Measurements from ENCODE around the gene NPAS3.

Gene NPAS3

DNA sequence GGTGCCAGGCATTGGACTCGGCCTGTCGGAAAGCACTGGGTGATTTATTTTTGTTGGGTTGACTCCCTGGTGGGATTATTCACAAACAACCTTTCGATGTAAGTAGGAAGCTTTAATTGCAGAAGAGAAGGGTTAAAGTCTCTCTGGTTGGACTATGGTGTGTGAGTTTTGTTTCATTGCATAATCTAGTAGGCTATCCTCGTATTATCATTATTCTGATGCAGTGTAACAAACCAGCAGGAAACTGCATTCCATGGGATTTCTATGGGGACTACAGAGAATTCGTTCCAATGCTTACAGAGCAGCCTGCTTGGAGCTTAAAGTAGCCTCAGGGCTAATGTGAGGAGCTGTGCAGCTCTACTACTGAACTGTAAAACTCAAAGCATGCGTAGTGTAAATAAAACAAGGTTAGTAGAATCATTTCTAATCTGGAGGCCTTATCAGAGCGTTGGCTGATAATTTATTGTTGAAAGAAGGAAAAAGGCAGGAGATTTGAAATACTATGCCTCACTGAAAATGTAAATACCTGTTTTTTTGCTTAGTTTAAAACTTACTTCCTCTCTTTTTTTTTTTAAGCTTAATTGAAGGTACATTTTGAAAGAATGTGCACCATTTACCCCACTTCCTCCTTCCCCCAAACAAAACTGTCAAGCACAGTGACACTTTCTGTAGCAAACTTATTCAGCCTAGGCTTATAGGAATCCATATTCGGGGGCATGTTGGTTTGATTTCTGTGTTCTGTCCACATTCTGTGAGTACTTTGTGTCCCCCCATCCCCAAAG is 226.7 kb downstream of the NPAS3 start:
- no peak for DNase-seq (ENCODE audit: low spot score)

DNA sequence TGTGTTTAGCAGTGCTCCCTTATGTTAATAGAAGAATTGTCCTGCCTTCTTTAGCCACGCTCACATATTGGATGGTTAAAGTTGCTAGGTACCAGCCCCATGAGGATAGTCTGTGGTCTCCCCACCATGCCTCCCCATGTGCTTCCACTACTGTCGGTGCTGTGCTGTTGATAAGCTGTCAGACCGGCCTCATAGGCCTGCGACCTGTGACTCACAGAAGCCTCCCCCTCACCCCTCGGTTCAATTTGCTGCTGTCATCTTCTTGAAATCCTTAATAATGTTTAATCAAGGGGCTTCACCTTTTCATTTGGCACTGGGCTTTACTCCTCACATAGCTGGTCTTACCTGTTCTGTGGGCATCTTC is 227.2 kb downstream of the NPAS3 start:
- no peak for DNase-seq (ENCODE audit: low spot score)

DNA sequence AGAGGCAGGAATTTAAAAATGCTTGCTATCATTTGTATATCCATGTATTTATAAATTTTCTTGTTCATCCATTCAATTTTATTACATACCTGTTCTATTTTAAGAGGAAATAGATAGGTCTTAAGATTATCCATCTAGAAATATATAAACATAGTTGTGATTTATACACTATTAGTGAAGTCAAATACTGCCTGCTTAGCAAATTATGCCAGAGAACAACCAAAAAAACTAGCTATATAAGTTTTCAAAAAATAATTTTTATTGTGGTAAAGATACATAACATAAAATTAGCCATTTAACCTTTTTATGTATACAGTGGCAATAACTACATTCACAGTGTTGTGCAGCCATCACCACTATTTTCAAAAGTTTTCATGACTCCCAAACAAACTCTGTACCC is 237.3 kb downstream of the NPAS3 start:
- DNase-seq (ENCODE audit: low spot score): no peak

DNA sequence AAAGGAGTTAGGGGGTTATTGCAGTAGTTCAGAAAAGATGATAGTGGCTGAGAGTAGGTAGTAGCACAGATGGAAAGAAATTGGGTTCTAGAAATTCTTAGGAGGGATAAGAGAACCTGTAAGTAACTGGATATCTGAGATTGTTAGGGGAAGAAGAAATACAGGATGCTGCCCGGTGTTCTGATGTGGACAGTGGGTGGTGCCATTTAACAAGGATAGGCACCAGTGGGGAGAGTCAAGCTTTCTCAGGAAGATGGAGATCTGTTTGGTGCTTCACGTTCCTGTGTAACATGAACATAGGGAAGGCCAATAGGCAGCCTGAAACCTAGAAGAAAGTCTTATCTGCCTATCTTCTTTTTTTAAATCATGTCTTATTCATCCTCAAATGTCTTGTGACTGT is 245.9 kb downstream of the NPAS3 start:
- DNase-seq (ENCODE audit: low spot score): peak; percentile 12

DNA sequence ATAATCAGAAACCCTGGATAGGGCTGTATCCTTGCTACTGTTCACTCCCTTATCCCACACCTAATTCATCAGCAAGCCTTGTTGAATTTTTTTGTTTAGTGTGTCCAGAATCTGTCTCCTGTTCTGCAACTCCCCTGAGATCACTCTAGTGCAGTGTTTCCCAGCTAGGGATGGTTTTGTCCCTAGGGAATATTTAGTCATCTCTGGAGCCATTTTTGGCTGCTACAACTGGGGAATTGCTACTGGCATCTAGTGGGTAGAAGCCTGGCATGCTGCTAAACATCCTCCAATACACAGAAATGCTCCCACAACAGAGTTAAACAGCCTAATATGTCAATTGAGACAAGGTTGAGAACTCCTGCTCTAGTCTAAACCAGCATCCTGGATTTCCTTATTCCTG is 248.0 kb downstream of the NPAS3 start:
- DNase-seq (ENCODE audit: low spot score): no peak

DNA sequence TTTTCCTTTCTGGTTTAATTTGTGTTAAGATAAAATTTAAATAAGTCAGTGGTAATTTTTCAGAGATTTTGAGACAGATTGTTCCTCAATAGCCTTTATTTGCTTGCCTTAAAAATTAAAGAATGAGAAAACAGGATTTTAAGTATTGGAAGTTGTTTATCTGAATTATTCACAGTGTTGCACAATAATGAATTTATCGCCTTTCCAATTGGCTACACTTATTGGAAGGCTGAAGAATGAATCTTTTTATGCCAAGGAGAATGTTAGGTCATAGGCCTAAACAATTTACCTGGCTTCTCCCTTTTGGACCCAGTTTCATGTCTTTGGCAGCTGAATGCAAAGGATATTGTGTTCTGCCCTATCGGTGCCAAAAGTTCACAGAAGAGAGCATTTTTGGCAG is 250.2 kb downstream of the NPAS3 start:
- no peak for DNase-seq (ENCODE audit: low spot score)

DNA sequence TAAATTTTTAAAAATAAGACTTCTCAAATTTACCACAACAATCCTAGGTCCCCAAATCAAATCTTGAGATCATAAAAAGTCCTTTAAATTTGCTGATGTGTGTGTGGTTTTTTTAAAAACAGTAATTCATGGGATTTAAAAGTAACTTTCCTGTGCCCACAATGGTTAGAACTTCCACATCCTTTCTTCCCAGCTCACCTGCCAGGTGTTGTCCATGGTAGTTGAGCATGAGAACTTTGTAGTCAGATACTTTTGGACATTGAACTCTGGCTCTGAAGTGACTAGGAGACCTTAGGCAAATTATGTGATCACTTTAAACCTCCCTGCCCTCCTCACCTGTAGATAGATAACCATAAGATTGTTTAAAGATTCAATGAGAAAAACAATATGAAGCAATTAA is 253.2 kb downstream of the NPAS3 start:
- DNase-seq (ENCODE audit: low spot score): no peak

DNA sequence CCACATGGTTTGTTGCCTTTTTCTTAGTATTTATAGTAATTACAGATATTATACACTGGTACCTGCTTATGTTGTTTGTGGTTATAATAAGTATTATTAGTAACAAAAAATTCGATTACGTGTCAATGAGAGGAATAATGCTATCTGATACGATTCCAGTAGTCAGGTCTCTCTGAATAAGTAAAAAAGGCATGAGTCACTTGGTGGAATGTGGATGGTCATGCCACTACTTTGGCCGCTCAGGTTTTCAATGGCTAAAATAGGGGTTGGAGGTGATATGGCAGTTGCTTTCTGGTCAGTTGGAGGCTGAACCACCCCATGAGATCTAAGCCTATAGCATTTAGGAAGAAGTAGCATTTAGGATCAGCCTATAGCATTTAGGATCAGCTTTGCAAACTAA is 255.9 kb downstream of the NPAS3 start:
- no peak for DNase-seq (ENCODE audit: low spot score)

DNA sequence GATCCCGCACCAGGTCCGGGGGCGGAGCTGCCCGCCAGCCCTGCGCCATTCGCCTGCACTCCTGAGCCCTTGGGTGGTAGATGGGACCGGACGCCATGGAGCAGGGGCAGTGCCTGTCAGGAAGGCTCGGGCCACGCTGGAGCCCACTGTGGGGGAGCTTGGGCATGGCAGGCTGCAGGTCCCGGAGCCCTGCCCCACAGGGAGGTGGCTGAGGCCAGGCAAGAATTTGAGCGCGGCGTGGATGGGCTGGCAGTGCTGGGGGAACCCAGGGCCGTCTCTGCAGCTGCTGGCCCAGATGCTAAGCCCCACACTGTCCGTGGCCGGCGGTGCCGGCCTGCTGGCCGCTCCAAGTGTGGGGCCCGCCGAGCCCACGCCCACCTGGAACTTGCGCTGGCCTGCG is 260.0 kb downstream of the NPAS3 start:
- DNase-seq (ENCODE audit: low spot score): no peak

DNA sequence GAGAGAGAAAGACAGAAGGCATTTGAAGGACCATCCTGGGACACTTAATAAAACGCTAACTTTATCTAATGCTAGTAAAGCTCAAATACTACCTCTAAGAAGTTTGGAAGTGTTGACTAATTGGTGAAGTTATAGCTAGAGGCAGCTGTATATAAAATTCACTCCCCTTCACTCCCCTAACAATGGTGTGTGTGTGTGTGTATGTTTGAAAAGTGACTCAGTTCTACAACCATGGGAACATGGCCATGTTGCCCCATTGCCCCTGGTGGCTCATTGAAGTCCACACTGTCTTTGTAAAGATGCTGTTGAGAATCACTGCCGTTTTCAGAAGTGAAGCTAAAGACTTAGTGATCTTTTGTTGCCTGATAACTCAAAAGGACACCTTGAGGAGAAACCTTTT is 262.4 kb downstream of the NPAS3 start:
- DNase-seq (ENCODE audit: low spot score): no peak

DNA sequence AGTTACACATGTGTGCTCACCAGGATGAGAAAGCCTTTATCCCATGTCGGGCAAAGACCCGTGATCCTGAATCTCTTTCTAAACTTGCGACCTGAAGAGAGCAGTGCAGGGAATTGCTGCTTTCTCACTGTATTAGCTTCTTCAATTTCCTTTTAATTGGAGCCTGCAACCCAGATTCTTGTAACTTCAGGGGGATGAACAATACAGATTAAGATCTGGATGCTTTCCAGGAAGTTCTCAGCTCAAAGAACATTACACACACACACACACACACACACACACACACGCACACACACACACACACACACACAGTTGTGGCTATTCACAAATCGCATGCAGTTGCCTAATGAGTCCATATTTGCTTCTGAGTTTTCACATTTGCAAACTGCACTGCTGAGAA is 268.3 kb downstream of the NPAS3 start:
- DNase-seq (ENCODE audit: low spot score): peak; percentile 13

DNA sequence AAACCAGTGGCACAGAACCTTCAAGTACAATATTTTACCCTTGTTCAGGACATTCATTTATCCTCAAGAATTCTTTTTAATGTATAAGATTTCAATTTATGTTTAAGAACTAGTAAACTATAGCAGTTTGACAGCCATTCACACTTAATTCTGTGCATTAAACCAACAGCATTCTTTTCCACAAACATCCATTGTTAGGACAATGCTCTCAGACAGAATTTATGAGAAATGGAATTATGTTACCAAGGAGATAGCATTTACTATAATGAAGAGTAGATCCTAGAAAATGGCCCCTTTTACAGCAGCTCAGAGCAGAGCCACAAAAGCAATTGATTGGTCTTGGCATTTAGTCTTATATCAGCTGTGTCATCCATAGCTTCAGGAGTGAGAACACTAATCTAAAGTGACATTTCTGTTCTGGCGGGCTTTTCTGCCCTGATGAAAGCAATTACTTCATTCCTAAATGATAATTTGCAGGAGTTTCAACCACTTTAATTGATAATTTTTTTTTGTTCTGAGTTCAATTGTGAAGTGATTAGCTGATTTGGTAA is 268.9 kb downstream of the NPAS3 start:
- peak; percentile 60 for DNase-seq (ENCODE audit: low spot score)

DNA sequence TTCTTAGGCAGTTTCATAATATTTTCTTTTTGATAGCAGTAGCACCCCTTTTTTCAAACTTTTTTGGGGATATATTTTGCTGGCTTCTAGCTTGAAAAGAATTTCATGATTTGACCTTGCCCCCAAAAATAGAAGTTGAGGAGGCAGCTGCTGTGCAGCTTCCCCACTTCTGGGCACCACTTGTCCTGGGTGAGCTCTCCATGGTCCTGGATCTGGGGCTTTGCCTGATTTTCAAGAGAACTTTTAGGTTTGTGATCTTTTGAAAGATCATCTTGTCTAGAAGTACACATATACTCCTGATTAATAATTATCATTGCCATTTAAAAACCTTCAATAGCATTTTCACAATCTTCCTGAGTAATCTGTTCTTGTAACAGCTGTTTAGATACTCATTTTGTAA is 271.6 kb downstream of the NPAS3 start:
- DNase-seq (ENCODE audit: low spot score): no peak

DNA sequence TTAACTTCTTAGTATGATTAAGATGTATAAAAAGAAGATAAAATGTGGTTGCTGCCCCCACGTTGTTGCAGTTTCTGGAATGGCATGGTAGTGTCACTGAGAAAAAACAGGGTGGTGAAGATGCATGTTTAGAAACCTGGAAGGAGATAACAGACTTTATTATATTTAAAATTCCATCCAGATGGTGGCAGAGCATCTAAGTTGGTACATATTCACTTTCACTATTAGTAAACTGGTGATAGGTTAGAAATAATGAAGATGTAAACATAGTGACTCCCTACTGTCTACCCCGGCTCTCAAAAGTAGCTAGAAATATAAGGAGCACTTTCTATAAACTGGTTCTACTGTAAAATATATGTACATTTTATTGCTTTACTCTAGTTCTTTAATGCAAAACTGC is 279.3 kb downstream of the NPAS3 start:
- DNase-seq (ENCODE audit: low spot score): no peak

DNA sequence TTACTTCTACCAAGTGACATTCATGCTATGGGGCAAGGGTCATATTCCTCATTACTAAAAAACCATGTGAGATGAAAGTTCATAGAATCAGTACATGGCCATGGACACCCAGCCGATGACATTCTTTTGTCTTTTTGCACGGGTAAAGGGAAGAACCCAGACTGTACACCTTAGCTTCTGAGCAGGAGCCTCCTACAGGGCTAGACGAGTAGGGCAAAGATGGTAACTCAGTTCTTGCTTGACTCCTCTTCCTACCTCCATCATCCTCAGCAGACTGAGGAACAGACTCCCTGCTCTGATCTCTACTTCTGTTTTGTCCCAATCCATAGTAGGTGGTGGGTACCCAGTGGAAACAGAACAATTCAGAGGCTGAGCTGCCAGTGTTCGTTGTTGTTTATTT is 281.3 kb downstream of the NPAS3 start:
- DNase-seq (ENCODE audit: low spot score): no peak

DNA sequence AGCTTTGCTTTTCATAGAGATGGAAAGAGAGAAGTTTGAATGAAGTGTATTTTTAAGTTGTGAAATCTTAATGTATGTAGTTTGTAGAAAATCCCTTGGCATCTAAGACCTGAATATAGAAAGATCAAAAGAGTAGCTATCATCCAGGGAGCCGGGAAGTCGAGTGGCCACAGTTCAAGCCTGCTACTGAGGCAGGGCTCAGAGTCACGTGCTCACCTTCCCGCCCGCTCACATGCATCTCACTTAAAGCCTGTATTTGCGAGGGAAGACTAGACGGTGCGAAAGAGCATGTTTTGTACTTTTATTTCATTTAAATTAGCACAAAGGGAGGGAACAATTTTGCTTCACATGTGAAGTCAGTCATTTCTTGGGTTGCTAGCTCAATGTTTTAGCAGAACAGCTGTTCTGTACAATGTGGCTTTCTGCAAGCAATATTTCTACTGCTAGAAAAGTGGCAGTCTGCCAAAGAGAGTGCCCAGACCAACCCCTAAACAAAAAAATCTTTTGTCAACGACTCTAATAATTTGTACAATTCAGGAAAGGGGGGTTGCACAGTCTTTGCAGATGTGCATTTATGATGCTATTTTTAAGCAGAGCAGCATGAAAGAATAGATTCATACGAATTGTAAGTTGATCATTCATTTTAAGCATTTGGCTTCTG is 290.7 kb downstream of the NPAS3 start:
- DNase-seq (ENCODE audit: low spot score): no peak

DNA sequence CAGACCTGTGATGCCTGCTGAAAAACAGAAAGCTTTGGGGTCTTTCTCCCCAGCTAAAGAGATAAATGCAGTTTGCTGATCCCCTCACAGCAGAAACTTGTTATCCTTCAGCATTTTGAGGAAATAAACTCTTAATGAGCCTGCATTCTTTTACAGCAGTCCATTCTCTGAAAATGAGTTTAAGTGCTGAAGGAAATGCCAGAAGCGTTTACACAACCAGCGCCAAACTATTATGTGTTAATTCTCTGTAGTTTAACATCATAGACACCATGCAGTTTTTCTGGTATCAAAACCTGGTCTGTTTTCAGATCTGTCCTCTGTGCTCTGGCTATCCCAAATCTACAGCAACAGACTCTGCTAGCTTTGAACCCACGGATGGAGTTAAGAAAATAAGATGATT is 291.3 kb downstream of the NPAS3 start:
- no peak for DNase-seq (ENCODE audit: low spot score)

DNA sequence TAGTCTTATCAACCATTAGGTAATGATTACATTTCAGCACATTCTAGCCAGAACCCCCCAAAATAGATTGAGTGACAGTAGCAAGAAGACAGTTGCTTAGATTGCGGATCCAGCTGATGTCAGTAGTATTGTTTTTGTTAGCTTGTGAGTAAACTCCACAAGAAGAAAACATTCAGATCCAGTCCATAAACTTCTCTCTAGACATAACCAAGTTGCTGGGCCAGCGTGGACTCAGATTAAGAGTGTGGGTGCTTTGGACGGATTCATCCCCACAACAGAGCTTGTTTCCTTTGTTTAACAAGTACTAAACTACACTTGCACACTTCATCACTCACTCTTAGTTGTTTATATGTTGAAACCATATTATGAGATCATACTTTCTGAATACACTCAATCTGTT is 293.4 kb downstream of the NPAS3 start:
- DNase-seq (ENCODE audit: low spot score): no peak

DNA sequence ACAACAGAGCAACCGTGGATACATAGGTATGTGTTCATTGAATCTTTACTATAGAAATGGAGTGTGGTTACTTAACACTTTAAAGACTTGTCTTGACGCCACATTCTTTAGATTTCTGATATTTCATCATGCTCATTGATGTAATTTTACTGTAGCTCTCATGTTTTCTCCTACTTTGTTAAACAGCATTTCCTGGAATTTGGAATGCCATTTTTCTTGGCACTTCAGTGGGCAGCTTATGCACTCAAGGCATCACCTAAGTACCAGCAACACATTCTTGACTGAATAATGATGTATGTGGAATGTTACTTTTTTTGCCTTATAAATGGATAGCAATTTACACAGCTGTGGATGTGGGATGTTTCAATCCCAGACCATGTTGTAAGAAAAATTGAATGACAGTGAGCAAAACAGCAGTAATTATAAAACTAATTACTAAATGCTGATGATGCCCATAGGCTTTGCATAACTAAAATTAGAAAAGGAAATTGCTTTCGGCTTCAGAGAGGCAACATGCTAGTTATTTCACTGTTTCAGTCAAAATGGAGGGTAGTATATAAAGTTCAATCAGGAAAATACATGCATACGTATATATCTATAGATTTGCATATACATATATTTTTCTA is 298.5 kb downstream of the NPAS3 start:
- DNase-seq (ENCODE audit: low spot score): no peak

DNA sequence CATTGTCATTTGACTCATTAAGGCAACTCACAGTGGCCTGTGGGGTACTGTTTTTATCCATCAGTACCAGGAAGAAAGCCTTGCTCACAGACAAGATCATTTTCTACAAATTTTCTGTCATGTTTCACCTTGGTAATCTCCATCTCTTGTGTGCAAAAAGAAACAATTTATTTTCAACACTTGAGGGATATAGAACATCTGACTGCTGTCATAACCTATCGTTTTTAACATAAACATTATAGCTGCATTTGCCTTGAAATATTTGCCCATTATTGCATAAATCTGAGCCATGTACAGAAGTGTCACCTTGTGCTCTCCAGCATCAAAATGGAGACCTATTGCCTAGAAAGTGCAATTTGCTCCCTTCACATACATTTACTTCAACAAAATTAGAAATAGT is 300.8 kb downstream of the NPAS3 start:
- no peak for DNase-seq (ENCODE audit: low spot score)

DNA sequence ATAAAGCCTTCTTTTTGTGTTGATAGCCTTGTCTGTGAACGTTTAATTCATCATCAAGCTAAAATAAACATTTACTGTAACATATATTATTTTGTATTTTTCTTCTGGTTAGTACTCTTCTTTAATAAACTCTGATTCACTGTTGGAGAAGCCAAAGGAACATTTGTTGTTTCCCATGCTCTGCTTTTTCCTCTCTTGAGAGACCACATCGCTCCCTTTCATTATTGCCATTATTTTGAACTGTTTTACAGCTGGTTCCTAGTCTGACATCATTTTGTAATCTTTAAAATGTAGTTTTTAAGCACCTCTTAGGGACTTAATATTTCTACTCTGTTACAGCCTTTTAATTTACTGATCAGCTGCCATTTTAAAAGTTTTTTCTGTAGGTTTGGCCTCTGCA is 301.8 kb downstream of the NPAS3 start:
- no peak for DNase-seq (ENCODE audit: low spot score)

DNA sequence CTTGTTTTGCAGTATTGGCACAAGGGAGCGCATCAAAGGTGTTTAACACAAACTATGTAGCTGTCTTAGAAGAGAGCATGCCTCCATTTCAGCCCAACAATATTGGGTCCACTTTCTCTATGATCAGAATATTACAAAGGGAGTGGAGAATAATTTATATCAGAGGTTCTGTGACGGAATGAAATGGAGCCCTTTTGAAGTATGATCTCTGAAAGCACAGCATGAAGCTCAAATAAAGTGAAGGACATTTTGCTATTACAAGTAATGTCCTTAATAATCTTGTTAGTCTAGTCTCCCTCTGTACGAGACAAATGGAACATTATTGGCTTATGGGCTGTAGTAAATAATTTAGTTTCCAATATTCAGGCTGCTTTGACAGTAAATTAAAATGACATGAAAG is 302.7 kb downstream of the NPAS3 start:
- DNase-seq (ENCODE audit: low spot score): no peak

Data from SK-N-DZ (cell line).